ENCODE measurements around the gene SH2D3C. TPM values are rescaled to one million over a fixed set of nuclear protein-coding genes. Genes with fewer than 3 reads are reported as not detected.
"Not testable (repeated sequence)": the region's sequence is repeated elsewhere in the genome, so short reads cannot be mapped to it uniquely, and the experiment has no call there.

SH2D3C gene
- total RNA-seq, 1 donor from 2014 or later = 3.4 TPM

GRCh38 chr9:127785933-127786772 is 7.7 kb upstream of the SH2D3C start, which contains the start of gene CDK9:
Gene CDK9, plus strand, starts transcription at chr9:127786034. Its CDS starts 115 bp downstream, at chr9:127786149.
- ATAC-seq = peak; percentile 69

GRCh38 chr9:127785023-127785932 is 6.8 kb upstream of the SH2D3C start:
- peak; percentile 90 for DNase-seq (ENCODE audit: low spot score)

More at GRCh38 chr9:127785933-127786772, 7.7 kb upstream of the SH2D3C start, which contains the start of gene CDK9:
- DNase-seq (ENCODE audit: low spot score) = peak; percentile 92

GRCh38 chr9:127783111-127784008 is 4.9 kb upstream of the SH2D3C start:
- peak; percentile 66 for DNase-seq (ENCODE audit: low spot score)
- ATAC-seq = no peak

More at GRCh38 chr9:127785023-127785932, 6.8 kb upstream of the SH2D3C start:
- ATAC-seq = peak; percentile 64

GRCh38 chr9:127781806-127782205 is 3.3 kb upstream of the SH2D3C start:
- DNase-seq (ENCODE audit: low spot score) (no peak), ATAC-seq (no peak)

GRCh38 chr9:127780909-127781308 is 2.4 kb upstream of the SH2D3C start:
- not testable (repeated sequence) for ATAC-seq; DNase-seq (ENCODE audit: low spot score)

GRCh38 chr9:127780126-127780885 is 1.8 kb upstream of the SH2D3C start:
- ATAC-seq = no peak
- DNase-seq (ENCODE audit: low spot score) = no peak

- DNase-seq (ENCODE audit: low spot score) (no peak), ATAC-seq (no peak)
Observed at GRCh38 chr9:127779136-127779981, 893 bp upstream of the SH2D3C start.

GRCh38 chr9:127777368-127777980 is 992 bp downstream of the SH2D3C start:
- DNase-seq (ENCODE audit: low spot score) (no peak), ATAC-seq (no peak)

GRCh38 chr9:127776924-127777289 is 1.6 kb downstream of the SH2D3C start:
- DNase-seq (ENCODE audit: low spot score) (no peak), ATAC-seq (no peak)

GRCh38 chr9:127776195-127776923 is 2.1 kb downstream of the SH2D3C start:
- DNase-seq (ENCODE audit: low spot score) = no peak

GRCh38 chr9:127773981-127774380 is 4.5 kb downstream of the SH2D3C start:
- no peak for DNase-seq (ENCODE audit: low spot score)

More at GRCh38 chr9:127776195-127776923, 2.1 kb downstream of the SH2D3C start:
- no peak for ATAC-seq

GRCh38 chr9:127773272-127773671 is 5.2 kb downstream of the SH2D3C start:
- DNase-seq (ENCODE audit: low spot score) = no peak
- ATAC-seq = no peak

More at GRCh38 chr9:127773981-127774380, 4.5 kb downstream of the SH2D3C start:
- ATAC-seq = no peak

- ATAC-seq = no peak
- no peak for DNase-seq (ENCODE audit: low spot score)
Observed at GRCh38 chr9:127772603-127773002, 5.9 kb downstream of the SH2D3C start.

- no peak for ATAC-seq
- no peak for DNase-seq (ENCODE audit: low spot score)
Observed at GRCh38 chr9:127771570-127772189, 6.8 kb downstream of the SH2D3C start.

GRCh38 chr9:127770905-127771569 is 7.4 kb downstream of the SH2D3C start:
- peak; percentile 98 for ATAC-seq
- DNase-seq (ENCODE audit: low spot score) = peak; percentile 99

- no peak for DNase-seq (ENCODE audit: low spot score)
Observed at GRCh38 chr9:127770583-127770904, 7.9 kb downstream of the SH2D3C start.

More at GRCh38 chr9:127770583-127770904, 7.9 kb downstream of the SH2D3C start:
- no peak for ATAC-seq

All from left lobe of liver (tissue), 2 donors.